GM10266 (cell line): Measurements from ENCODE around the gene RPL36A.

ENCODE experiments used
- DNase-seq: peaks from one replicate; pipeline ENCODE4 v3.0.0; 2012; ENCODE audit errors: extremely low spot score
- TF ChIP-seq, protein P1 (sequence below): IDR thresholded peaks from 2 replicates; pipeline ENCODE4 v1.5.1; 2012; ENCODE audit warnings: mild to moderate bottlenecking, low read depth; ENCODE audit not compliant: control insufficient read depth, insufficient read depth; ENCODE audit errors: missing control alignments

Gene RPL36A

DNA sequence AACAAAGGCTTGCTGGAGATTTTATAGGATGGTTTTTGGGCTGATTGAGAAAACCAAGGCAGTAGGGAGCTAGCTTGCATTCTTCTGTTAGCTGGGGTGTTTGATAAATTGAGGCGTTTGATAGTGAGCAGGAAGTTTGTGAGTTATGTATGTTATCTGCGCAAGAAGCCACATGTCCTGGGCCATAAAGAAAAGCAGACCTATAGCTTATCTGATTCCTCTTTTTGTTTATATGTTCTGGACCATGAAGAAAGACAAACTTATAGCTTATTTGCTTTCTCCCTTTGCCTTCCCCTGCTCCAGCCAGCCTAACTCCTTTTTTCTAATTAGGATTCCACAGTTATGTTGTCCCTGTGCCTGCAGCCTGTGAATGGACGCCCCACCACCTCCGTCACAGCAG is 26.4 kb downstream of the RPL36A start:
- no peak for DNase-seq
- TF ChIP-seq, protein P1, sequence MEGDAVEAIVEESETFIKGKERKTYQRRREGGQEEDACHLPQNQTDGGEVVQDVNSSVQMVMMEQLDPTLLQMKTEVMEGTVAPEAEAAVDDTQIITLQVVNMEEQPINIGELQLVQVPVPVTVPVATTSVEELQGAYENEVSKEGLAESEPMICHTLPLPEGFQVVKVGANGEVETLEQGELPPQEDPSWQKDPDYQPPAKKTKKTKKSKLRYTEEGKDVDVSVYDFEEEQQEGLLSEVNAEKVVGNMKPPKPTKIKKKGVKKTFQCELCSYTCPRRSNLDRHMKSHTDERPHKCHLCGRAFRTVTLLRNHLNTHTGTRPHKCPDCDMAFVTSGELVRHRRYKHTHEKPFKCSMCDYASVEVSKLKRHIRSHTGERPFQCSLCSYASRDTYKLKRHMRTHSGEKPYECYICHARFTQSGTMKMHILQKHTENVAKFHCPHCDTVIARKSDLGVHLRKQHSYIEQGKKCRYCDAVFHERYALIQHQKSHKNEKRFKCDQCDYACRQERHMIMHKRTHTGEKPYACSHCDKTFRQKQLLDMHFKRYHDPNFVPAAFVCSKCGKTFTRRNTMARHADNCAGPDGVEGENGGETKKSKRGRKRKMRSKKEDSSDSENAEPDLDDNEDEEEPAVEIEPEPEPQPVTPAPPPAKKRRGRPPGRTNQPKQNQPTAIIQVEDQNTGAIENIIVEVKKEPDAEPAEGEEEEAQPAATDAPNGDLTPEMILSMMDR = no peak

- DNase-seq = peak; percentile 14
- TF ChIP-seq, protein P1 = no peak
Observed at GRCh38 chrX:101417981-101418841, 27.4 kb downstream of the RPL36A start.

- no peak for DNase-seq
- TF ChIP-seq, protein P1 = no peak
Observed at GRCh38 chrX:101419489-101419888, 28.7 kb downstream of the RPL36A start.

DNA sequence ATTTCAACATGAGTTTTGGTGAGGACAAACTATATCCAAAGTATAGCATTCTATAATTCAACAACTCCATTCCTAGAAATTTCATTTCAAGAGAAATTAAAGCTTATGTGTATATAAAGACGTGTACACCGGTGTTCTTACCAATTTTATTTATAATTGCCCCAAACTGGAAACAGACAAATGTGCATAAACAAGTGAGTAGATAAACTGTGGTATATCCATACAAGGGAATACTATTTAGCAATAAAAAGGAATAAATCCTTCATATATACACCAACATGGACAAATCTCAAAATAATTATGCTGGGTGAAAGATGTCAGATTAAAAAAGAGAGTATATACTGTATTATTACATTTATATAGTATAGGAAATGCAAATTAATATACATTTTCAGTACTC is 37.1 kb downstream of the RPL36A start:
- DNase-seq = no peak
- TF ChIP-seq, protein P1 = no peak

- no peak for DNase-seq
- TF ChIP-seq, protein P1 = no peak
Observed at GRCh38 chrX:101429934-101430333, 39.1 kb downstream of the RPL36A start.

- no peak for DNase-seq
- TF ChIP-seq, protein P1 = no peak
Observed at GRCh38 chrX:101430457-101431078, 39.8 kb downstream of the RPL36A start.

DNA sequence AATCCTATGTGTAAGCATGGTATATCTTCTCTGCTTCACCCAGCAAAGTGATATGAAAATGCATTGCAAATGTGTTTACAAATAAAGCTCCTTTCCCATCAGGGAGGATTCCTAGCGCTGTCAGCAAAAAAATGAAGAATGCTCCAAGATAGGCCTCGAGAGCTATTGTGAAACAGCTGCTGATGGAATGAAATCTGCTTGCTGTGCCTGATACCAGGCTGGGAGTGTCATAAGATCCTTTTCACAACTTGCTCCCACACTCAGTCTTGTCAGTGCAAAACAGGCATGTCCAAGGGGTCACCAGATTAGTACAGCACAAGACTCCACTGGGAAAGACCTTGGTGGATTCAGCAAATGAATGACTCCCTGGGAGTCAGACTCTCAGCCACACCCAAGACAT is 51.3 kb downstream of the RPL36A start:
- TF ChIP-seq, protein P1 = no peak
- no peak for DNase-seq
